H1 (cell line): Measurements from ENCODE around the gene TMEM51. TPM values are rescaled to one million over a fixed set of nuclear protein-coding genes. Genes with fewer than 3 reads are reported as not detected.

ENCODE experiments used
- CTCF ChIA-PET: fragments of 300-600 bp; sonication (Branson Sonifier 250); formaldehyde crosslinking; loops from one replicate; lab custom pipeline; 2021; ENCODE audit not compliant: partially characterized antibody; lab: Charles Lee
- POLR2A ChIA-PET: fragments of 300-600 bp; sonication (Branson Sonifier 250); formaldehyde crosslinking; loops from one replicate; lab custom pipeline; 2021; ENCODE audit warnings: inconsistent platforms; ENCODE audit not compliant: partially characterized antibody; lab: Charles Lee
- DNase-seq, 2 experiments: peaks; one replicate each; pipeline versions ENCODE4 v3.0.0 to v3.0.0-alpha.2; 2010 to 2022; ENCODE audit warnings: low spot score in 2 of 2, low read depth in 1 of 2, mixed read lengths in 1 of 2
- FAIRE-seq: peaks from 2 replicates; lab custom pipeline; 2011; peaks lifted over from hg19 to GRCh38; lab: Jason Lieb, UNC
- H2AFZ ChIP-seq: 2 replicates; pipeline ENCODE4 v1.8.1; 2012; ENCODE audit warnings: low read length, inconsistent platforms
- H2AK5ac ChIP-seq: 2 replicates; pipeline ENCODE4 v1.6.1; 2013; ENCODE audit warnings: low read depth, low read length
- H2BK120ac ChIP-seq: replicated peaks from 2 replicates; pipeline ENCODE3; 2013; ENCODE audit warnings: low read depth, low read length, inconsistent platforms
- H2BK12ac ChIP-seq: 2 replicates; pipeline ENCODE4 v1.6.1; 2013; ENCODE audit warnings: low read depth, low read length
- H2BK15ac ChIP-seq: 2 replicates; pipeline ENCODE4 v1.6.1; 2013; ENCODE audit warnings: low read length
- H2BK20ac ChIP-seq: 2 replicates; pipeline ENCODE4 v1.6.1; 2013; ENCODE audit warnings: low read length
- H2BK5ac ChIP-seq: 2 replicates; pipeline ENCODE4 v1.6.1; 2013; ENCODE audit warnings: low read depth, low read length
- H3K14ac ChIP-seq: 2 replicates; pipeline ENCODE4 v1.6.1; 2013; ENCODE audit warnings: inconsistent platforms; ENCODE audit not compliant: insufficient read length
- H3K18ac ChIP-seq: 2 replicates; pipeline ENCODE4 v1.6.1; 2013; ENCODE audit warnings: low read length; ENCODE audit errors: extremely low read depth
- H3K23ac ChIP-seq: 2 replicates; pipeline ENCODE4 v1.6.1; 2013; ENCODE audit warnings: inconsistent platforms; ENCODE audit not compliant: insufficient read length
- H3K23me2 ChIP-seq: 2 replicates; pipeline ENCODE4 v1.6.1; 2013; ENCODE audit warnings: low read depth, low read length
- H3K27ac ChIP-seq: 2 replicates; pipeline ENCODE4 v1.6.1; 2011; ENCODE audit warnings: low read depth, low read length, inconsistent platforms
- H3K27me3 ChIP-seq, 4 experiments: replicated peaks in 1 of 4; 1 replicate in 1 of 4; 2 replicates in 3 of 4; pipeline versions ENCODE4 v1.6.1 to v1.8.1; 2011 to 2013; ENCODE audit warnings: low read length in 3 of 4, mild to moderate bottlenecking in 3 of 4, inconsistent platforms in 2 of 4, mixed read lengths in 2 of 4, moderate library complexity in 1 of 4; ENCODE audit not compliant: control insufficient read depth in 3 of 4, insufficient read depth in 3 of 4; ENCODE audit errors: extremely low read depth in 1 of 4
- H3K36me3 ChIP-seq, 4 experiments: 2 replicates each; pipeline versions ENCODE4 v1.6.1 to v1.8.1; 2011 to 2013; ENCODE audit warnings: mild to moderate bottlenecking in 4 of 4, low read length in 3 of 4, moderate library complexity in 2 of 4, control low read depth in 1 of 4, inconsistent platforms in 1 of 4; ENCODE audit not compliant: insufficient read depth in 4 of 4, control insufficient read depth in 2 of 4
- H3K4ac ChIP-seq: replicated peaks from 2 replicates; pipeline ENCODE3; 2013; ENCODE audit warnings: low read length, low read depth, mixed read lengths, inconsistent platforms; ENCODE audit not compliant: insufficient read length
- H3K4me1 ChIP-seq, 4 experiments: replicated peaks in 1 of 4; 1 replicate in 1 of 4; 2 replicates in 3 of 4; pipeline versions ENCODE4 v1.6.1 to v1.8.1; 2011 to 2013; ENCODE audit warnings: low read length in 3 of 4, inconsistent platforms in 2 of 4, mixed read lengths in 1 of 4; ENCODE audit not compliant: insufficient read depth in 4 of 4, control insufficient read depth in 3 of 4
- H3K4me2 ChIP-seq, 2 experiments: 2 replicates each; pipeline versions ENCODE4 v1.6.1 to v1.8.1; 2011 to 2013; ENCODE audit warnings: low read depth in 2 of 2, low read length in 2 of 2, control low read depth in 1 of 2, inconsistent platforms in 1 of 2, mild to moderate bottlenecking in 1 of 2; ENCODE audit not compliant: insufficient read depth in 1 of 2
- H3K4me3 ChIP-seq, 4 experiments: fragments of 200-600, 300-600 bp in 1 of 4; sonication (generic), shearing (Covaris generic), sonication (Bioruptor Twin) in 1 of 4; 2 replicates each; pipeline versions ENCODE4 v1.5.1 to v1.8.1; 2011 to 2016; ENCODE audit warnings: low read length in 4 of 4, low read depth in 3 of 4, control low read depth in 2 of 4, inconsistent platforms in 2 of 4, mild to moderate bottlenecking in 2 of 4, mixed read lengths in 1 of 4, moderate library complexity in 1 of 4; ENCODE audit not compliant: insufficient read depth in 2 of 4; ENCODE audit errors: extremely low read depth in 1 of 4
- H3K56ac ChIP-seq: replicated peaks from 2 replicates; pipeline ENCODE3; 2013; ENCODE audit warnings: low read depth, mild to moderate bottlenecking, mixed read lengths, low read length, inconsistent platforms; ENCODE audit not compliant: insufficient read length
- H3K79me1 ChIP-seq: 2 replicates; pipeline ENCODE4 v1.6.1; 2013; ENCODE audit warnings: low read depth, low read length, control low read depth
- H3K79me2 ChIP-seq, 2 experiments: 2 replicates each; pipeline versions ENCODE4 v1.6.1 to v1.8.1; 2012 to 2013; ENCODE audit warnings: low read length in 2 of 2, mild to moderate bottlenecking in 2 of 2, inconsistent platforms in 1 of 2; ENCODE audit not compliant: insufficient read depth in 2 of 2, control insufficient read depth in 1 of 2
- H3K9ac ChIP-seq, 4 experiments: replicated peaks in 1 of 4; 1 replicate in 1 of 4; 2 replicates in 3 of 4; pipeline versions ENCODE4 v1.6.1 to v1.8.1; 2011 to 2013; ENCODE audit warnings: low read depth in 3 of 4, low read length in 3 of 4, control low read depth in 2 of 4, mild to moderate bottlenecking in 2 of 4, moderate library complexity in 2 of 4, inconsistent platforms in 1 of 4; ENCODE audit errors: extremely low read depth in 1 of 4
- H3K9me3 ChIP-seq, 2 experiments: 2 replicates each; pipeline versions ENCODE4 v1.6.1 to v1.8.1; 2012 to 2013; ENCODE audit warnings: mild to moderate bottlenecking in 2 of 2, moderate library complexity in 2 of 2, control low read depth in 1 of 2, inconsistent platforms in 1 of 2, low read depth in 1 of 2, low read length in 1 of 2, mixed read lengths in 1 of 2; ENCODE audit not compliant: insufficient read depth in 2 of 2
- H4K20me1 ChIP-seq, 2 experiments: replicated peaks in 1 of 2; 2 replicates each; pipeline versions ENCODE3 to v1.8.1; 2011 to 2013; ENCODE audit warnings: inconsistent platforms in 2 of 2, low read length in 2 of 2, mild to moderate bottlenecking in 1 of 2; ENCODE audit not compliant: insufficient read depth in 2 of 2, control insufficient read depth in 1 of 2
- H4K5ac ChIP-seq: 2 replicates; pipeline ENCODE4 v1.6.1; 2013; ENCODE audit warnings: low read length, low read depth, mixed read lengths, inconsistent platforms; ENCODE audit not compliant: insufficient read length
- H4K8ac ChIP-seq: 2 replicates; pipeline ENCODE4 v1.8.0; 2013; ENCODE audit warnings: mild to moderate bottlenecking, moderate library complexity, low read length, inconsistent platforms; ENCODE audit not compliant: insufficient read depth; ENCODE audit errors: extremely low read depth
- H4K91ac ChIP-seq: replicated peaks from 2 replicates; pipeline ENCODE3; 2013; ENCODE audit warnings: low read length, mixed read lengths, inconsistent platforms; ENCODE audit not compliant: insufficient read length
- BCL11A ChIP-seq, 2 experiments: IDR thresholded peaks; one replicate each; pipeline ENCODE4 v1.6.1; 2011; ENCODE audit warnings: low read depth in 2 of 2, low read length in 2 of 2, mild to moderate bottlenecking in 2 of 2
- CBX5 ChIP-seq: fragments of 300-800, 300-1000 bp; sonication (generic); IDR thresholded peaks from 2 replicates; pipeline ENCODE4 v1.7.1; 2016; ENCODE audit warnings: antibody characterized with exemption, low read length, low read depth
- CBX8 ChIP-seq: fragments of 300-800, 300-1000 bp; sonication (generic); IDR thresholded peaks from 2 replicates; pipeline ENCODE4 v1.7.1; 2016; ENCODE audit warnings: low read depth, low read length, borderline replicate concordance
- EZH2 ChIP-seq: fragments of 200-600 bp; sonication (generic); IDR thresholded peaks from 2 replicates; pipeline ENCODE4 v1.7.1; 2012; ENCODE audit warnings: low read depth, mild to moderate bottlenecking, moderate library complexity, low read length, inconsistent platforms; ENCODE audit not compliant: severe bottlenecking
- JUN ChIP-seq: IDR thresholded peaks from 2 replicates; pipeline ENCODE4 v1.6.1; 2011; ENCODE audit warnings: low read depth, mild to moderate bottlenecking, improper control_type of control experiment, low read length
- NANOG ChIP-seq: IDR thresholded peaks from 2 replicates; pipeline ENCODE4 v1.6.1; 2011; ENCODE audit warnings: low read length, low read depth, mild to moderate bottlenecking, inconsistent platforms; ENCODE audit not compliant: insufficient read depth, poor library complexity, severe bottlenecking
- POLR2AphosphoS5 ChIP-seq: IDR thresholded peaks from 2 replicates; pipeline ENCODE4 v1.6.1; 2011; ENCODE audit warnings: low read depth, low read length
- SP1 ChIP-seq: IDR thresholded peaks from 2 replicates; pipeline ENCODE4 v1.6.1; 2011; ENCODE audit warnings: low read depth, low read length
- SRF ChIP-seq: IDR thresholded peaks from 2 replicates; pipeline ENCODE4 v1.6.1; 2011; ENCODE audit warnings: mild to moderate bottlenecking, low read depth, low read length, moderate library complexity
- TAF7 ChIP-seq: optimal IDR thresholded peaks from 2 replicates; pipeline ENCODE3; 2011; ENCODE audit warnings: low read depth, mild to moderate bottlenecking, inconsistent platforms, low read length, moderate library complexity, borderline replicate concordance
- WGBS, 2 experiments: shearing (Covaris generic) in 1 of 2; methylation state at CpG; one replicate each; pipeline versions ENCODE4 v1.1.6 to v1.1.7; 2013 to 2015; ENCODE audit warnings: low lambda C conversion rate in 2 of 2, mixed read lengths in 2 of 2, inconsistent platforms in 1 of 2, low coverage in 1 of 2, missing lambda C conversion rate in 1 of 2; ENCODE audit not compliant: insufficient replicate concordance in 2 of 2, insufficient coverage in 1 of 2, insufficient read length in 1 of 2; ENCODE audit errors: extremely low coverage in 1 of 2, missing lambda C conversion rate in 1 of 2; 5-methylcytosine and 5-hydroxymethylcytosine counted together
- polyA plus RNA-seq, 7 experiments: library from polyadenylated mRNA; depleted of rRNA in 3 of 7; stranded (reverse) in 5 of 7; unstranded in 2 of 7; fragments of >200 nt in 5 of 7; fragments of 200-250 nt in 2 of 7; gene quantifications; 1 replicate in 5 of 7; 2 replicates in 1 of 7; 4 replicates in 1 of 7; pipeline versions ENCODE4 v1.2.1 to v1.2.3, GENCODE V29; 2011 to 2013; ENCODE audit warnings: missing spikeins in 2 of 7, mixed read lengths in 2 of 7
- total RNA-seq: library from RNA; stranded (reverse); fragmentation: NEBNext Ultra II Directional; extraction: Animal tissue kit (Norgen Biotek cat#: 25700); gene quantifications from 2 replicates; pipeline ENCODE4 v1.2.1, GENCODE V29; 2021
- TF ChIP-seq, protein P1 (sequence below): IDR thresholded peaks from 2 replicates; pipeline ENCODE4 v1.6.1; 2012; ENCODE audit warnings: inconsistent platforms
- TF ChIP-seq, protein P2 (sequence below): IDR thresholded peaks from 2 replicates; pipeline ENCODE4 v1.6.1; 2011; ENCODE audit warnings: low read length, improper control_type of control experiment

Gene TMEM51
- total and polyA plus RNA-seq, 2 of the 8 experiments (the other 6 are each of a cell fraction or from before 2014, with no cell fraction given): 9.9 to 10.7 TPM

DNA sequence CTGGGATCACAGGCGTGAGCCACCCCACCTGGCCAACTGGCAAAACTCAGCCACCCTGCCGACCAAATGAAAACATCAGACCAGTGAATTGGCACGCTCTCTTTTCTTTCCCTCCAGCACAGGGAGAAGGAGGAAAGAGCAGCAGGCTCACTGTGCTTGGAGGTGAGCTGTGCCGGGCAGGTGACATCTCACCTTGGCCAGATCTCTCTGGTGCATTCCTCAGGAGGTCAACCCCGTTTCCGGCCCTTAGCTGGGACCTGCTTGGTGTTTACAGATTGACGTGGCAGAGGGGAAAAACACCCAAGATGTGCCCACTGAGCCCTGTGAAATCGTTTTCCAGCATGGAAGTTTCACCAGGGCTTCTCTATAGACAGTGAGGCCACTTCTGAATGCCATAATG is 45.1 kb downstream of the TMEM51 start:
- Histone ChIP-seq H3K4me1 (peaks cover 6 to 29% (median 15%) of the 10 kb centered on the region in 4 experiments; a peak in 6 of 7 replicates), H3K18ac (0 out of 2 replicates have a peak overlapping the region, but pooled peaks have one; percentile 16), H3K14ac (no peak overlapping the region), H2BK20ac (no peak overlapping the region), H3K9me3 (no peaks in the 10 kb centered on the region), H2BK5ac (no peak overlapping the region; the same call in 1 of the 2 replicates), H2BK15ac (no peak overlapping the region), H4K91ac (no peak overlapping the region), H2AFZ (no peak overlapping the region), H3K23ac (no peak overlapping the region), H4K20me1 (peaks cover 0 to 3% of the 10 kb centered on the region in 2 experiments), H3K79me2 (peaks cover 0 to 8% of the 10 kb centered on the region in 2 experiments; a peak in 1 of 4 replicates), H3K4ac (no peak overlapping the region), H3K4me3 (no peak overlapping the region), H3K4me2 (no peak overlapping the region), H4K8ac (no peak overlapping the region), H3K27me3 (no peaks in the 10 kb centered on the region), H2BK120ac (no peak overlapping the region), H3K27ac (no peak overlapping the region), H3K23me2 (no peaks in the 10 kb centered on the region; the same call in 1 of the 2 replicates), H3K79me1 (no peaks in the 10 kb centered on the region; the same call in 1 of the 2 replicates), H3K9ac (no peak overlapping the region), H3K36me3 (no peaks in the 10 kb centered on the region), H3K56ac (no peak overlapping the region), H2AK5ac (no peak overlapping the region), H4K5ac (no peak overlapping the region), H2BK12ac (no peak overlapping the region)
- WGBS, 2 experiments: 85% methylated on average over 8 of the region's 8 CpGs; no CpG with 5 or more reads in 1 of the 2 experiments
- FAIRE-seq (no peak), DNase-seq (no peak)
- ChIA-PET POLR2A (interaction anchor here (1.3 to 2.3 kb wide), 2 partner anchors 11 to 14 kb away, joined by 5 to 8 read pairs; no protein-coding TSS in a partner anchor), CTCF (interaction anchor here (0.6 to 1.6 kb wide), 8 partner anchors 8 to 1165 kb away, joined by 3 to 6 read pairs (median 4); no protein-coding TSS in a partner anchor)
- TF ChIP-seq, protein P1, sequence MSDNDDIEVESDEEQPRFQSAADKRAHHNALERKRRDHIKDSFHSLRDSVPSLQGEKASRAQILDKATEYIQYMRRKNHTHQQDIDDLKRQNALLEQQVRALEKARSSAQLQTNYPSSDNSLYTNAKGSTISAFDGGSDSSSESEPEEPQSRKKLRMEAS: no peak
- no peak for TF ChIP-seq CBX5
- no peak for TF ChIP-seq BCL11A (IDR thresholded peaks at IDR 0.05; ENCODE audit: low read depth in 2 of 2, low read length in 2 of 2)
- no peak for TF ChIP-seq SP1
- TF ChIP-seq EZH2: no peak
- no peak for TF ChIP-seq NANOG
- no peak for TF ChIP-seq POLR2AphosphoS5
- no peak for TF ChIP-seq TAF7
- TF ChIP-seq CBX8: no peak
- TF ChIP-seq, protein P2, sequence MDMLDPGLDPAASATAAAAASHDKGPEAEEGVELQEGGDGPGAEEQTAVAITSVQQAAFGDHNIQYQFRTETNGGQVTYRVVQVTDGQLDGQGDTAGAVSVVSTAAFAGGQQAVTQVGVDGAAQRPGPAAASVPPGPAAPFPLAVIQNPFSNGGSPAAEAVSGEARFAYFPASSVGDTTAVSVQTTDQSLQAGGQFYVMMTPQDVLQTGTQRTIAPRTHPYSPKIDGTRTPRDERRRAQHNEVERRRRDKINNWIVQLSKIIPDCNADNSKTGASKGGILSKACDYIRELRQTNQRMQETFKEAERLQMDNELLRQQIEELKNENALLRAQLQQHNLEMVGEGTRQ: no peak
- no peak for TF ChIP-seq JUN
- TF ChIP-seq SRF: no peak
